ENCODE measurements around the gene DLEC1.

Gene DLEC1

DNA sequence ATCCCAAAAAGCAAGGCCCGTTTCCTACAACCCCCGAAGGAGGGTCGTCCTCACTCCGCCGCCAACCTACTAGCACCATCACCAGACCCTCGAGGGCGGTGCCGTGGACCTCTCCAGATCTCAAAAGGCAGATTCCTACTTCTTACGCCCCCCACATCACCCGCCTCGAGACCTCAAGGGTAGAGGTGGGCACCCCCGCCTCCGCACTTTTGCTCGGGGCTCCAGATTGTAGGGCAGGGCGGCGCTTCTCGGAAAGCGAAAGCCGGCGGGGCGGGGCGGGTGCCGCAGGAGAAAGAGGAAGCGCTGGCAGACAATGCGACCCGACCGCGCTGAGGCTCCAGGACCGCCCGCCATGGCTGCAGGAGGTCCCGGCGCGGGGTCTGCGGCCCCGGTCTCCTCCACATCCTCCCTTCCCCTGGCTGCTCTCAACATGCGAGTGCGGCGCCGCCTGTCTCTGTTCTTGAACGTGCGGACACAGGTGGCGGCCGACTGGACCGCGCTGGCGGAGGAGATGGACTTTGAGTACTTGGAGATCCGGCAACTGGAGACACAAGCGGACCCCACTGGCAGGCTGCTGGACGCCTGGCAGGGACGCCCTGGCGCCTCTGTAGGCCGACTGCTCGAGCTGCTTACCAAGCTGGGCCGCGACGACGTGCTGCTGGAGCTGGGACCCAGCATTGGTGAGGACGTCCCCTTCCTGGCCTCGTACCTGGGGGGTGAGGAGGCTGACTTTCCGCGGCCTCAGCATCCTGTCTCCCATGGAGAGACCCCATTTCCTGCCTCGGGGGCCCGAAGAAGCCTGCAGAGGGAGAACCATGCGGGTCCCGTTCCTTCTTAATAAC, 99.6 kb downstream of the DLEC1 start, which contains the start of gene MYD88:
Gene MYD88, plus strand, starts transcription at position 313 of the 842 bp plus-strand sequence. Its CDS starts 40 bp downstream, at position 353.
- peak; percentile 85 for DNase-seq

DNA sequence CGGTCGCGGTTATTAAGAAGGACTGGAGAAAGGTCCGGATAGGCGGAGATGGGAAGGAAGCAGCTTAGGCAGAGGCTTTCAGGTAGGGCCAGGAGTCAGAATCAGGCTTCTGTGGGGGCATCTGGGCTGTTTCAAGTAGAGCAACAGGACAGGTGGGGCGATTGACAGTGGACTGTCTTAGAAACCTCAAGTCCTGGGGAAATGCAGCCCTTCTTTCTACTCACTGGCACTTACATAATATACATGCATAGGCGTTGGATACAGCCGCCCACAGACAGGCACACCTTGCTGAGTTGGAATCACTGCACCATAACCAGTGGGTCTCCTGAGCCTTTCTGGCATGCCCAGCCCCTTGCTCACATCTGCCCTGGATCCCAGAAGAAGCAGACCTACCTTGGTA, 100.2 kb downstream of the DLEC1 start:
- DNase-seq: no peak

DNA sequence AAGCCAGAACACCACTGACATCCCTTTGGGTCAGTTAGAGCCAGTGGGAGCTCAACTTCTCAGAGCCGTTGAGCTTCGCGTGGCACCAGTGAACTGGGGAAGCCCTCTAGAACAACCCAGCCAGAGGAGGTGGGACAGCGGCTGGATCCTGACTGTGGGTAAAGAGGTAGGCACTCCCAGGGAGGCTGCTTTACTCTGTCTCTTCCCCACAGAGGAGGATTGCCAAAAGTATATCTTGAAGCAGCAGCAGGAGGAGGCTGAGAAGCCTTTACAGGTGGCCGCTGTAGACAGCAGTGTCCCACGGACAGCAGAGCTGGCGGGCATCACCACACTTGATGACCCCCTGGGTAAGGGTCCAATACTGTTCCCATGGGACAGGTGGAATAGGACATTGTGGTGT, 100.6 kb downstream of the DLEC1 start:
- no peak for DNase-seq

DNA sequence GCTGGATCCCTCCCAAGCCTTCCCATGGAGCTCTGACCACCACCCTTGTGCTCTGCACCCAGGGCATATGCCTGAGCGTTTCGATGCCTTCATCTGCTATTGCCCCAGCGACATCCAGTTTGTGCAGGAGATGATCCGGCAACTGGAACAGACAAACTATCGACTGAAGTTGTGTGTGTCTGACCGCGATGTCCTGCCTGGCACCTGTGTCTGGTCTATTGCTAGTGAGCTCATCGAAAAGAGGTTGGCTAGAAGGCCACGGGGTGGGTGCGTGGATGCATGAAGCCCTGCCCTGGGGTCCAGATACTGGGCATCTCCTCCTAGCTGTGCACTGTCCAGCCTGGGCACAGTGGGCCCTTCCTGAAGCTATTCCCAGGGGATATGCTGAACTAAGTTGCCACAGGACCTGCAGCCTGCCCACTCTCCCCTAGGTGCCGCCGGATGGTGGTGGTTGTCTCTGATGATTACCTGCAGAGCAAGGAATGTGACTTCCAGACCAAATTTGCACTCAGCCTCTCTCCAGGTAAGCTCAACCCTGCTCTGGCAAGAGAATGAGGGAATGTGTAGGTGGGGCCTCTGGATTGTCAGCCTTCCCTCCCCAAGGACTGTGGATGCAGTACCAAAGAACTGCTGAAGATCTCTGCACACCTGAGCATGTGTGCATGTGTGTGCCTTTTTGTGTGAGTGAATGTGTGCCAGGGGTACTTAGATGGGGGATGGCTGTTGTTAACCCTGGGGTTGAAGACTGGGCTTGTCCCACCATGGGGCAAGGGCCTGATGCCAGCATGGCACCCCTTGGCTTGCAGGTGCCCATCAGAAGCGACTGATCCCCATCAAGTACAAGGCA, 101.5 kb downstream of the DLEC1 start:
- DNase-seq: no peak

DNA sequence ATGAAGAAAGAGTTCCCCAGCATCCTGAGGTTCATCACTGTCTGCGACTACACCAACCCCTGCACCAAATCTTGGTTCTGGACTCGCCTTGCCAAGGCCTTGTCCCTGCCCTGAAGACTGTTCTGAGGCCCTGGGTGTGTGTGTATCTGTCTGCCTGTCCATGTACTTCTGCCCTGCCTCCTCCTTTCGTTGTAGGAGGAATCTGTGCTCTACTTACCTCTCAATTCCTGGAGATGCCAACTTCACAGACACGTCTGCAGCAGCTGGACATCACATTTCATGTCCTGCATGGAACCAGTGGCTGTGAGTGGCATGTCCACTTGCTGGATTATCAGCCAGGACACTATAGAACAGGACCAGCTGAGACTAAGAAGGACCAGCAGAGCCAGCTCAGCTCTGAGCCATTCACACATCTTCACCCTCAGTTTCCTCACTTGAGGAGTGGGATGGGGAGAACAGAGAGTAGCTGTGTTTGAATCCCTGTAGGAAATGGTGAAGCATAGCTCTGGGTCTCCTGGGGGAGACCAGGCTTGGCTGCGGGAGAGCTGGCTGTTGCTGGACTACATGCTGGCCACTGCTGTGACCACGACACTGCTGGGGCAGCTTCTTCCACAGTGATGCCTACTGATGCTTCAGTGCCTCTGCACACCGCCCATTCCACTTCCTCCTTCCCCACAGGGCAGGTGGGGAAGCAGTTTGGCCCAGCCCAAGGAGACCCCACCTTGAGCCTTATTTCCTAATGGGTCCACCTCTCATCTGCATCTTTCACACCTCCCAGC, 102.4 kb downstream of the DLEC1 start:
- DNase-seq: no peak

DNA sequence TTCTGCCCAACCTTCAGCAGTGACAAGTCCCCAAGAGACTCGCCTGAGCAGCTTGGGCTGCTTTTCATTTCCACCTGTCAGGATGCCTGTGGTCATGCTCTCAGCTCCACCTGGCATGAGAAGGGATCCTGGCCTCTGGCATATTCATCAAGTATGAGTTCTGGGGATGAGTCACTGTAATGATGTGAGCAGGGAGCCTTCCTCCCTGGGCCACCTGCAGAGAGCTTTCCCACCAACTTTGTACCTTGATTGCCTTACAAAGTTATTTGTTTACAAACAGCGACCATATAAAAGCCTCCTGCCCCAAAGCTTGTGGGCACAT, 102.9 kb downstream of the DLEC1 start:
- no peak for DNase-seq

DNA sequence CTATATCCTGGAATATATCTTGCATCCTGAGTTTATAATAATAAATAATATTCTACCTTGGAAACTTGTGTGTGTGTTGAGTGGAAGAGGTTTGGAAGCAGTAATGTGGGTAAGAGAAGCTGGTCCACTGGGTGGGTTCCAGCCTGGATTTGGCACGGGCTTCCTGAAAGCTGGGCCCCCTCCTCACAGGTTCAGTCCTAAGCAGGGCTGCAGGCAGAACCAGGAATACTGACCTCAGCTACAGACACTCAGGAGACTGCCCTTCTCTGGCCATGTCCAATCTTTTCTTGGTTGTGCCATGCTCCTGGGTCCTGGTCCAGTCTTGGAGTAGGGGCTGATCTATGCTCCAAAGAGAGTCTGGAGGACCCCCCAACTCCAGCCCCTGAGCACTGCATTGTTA, 104.0 kb downstream of the DLEC1 start:
- DNase-seq: no peak

DNA sequence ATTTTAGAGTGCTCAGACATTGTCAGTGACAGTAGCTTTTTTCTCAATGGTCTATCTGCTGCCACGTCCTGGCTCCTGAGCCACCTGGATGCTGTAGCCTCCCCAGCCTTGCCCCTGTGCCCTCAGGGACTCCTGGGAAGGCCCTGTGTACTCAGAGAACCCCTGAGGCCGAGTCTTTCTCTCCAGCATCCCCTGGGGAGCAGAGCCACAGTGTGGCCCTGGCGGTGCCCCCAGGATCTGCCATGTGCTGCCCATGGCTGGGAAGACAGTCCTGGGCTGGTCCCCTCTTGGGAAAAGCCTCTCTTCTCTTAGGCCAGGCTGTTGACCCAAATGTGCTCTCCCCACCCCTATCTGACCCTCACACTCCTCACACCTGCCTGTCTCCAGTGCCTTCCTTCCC, 104.5 kb downstream of the DLEC1 start:
- DNase-seq: no peak

DNA sequence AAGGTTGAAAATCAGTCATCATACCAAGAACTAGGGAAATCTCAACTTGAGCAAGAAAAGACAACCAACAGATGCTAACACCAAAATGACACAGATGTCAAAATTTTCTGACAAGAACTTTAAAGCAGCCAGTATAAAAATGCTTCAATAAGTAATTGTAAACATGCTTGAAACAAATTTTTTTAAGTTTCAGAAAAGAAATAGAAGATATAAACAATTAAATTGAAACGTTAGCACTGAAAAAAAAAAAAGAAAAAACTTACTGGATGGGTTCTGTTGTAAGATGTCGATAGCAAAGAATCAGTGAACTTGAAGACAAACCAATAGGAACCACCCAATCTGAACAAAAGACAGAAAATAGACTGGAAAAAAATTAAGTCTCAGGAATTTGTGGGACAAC, 107.5 kb downstream of the DLEC1 start:
- no peak for DNase-seq

DNA sequence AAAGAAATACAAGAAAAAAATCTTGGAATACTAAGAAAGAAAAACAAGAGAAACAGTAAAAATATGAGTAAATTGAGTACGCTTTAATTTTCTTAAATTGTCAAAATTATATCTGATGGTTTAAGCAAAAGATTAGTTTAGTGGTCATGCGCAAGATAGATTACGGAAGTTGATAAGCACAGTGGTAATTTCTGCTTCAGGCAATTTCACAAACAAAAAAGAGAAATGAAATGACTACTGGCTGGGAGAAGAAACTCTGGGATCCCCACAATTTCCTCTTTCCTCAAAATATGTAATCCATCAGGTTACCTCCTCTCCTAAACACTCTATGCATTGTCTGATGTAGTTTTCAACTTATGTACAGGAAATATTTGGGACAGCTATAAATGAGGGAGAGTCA, 108.4 kb downstream of the DLEC1 start:
- no peak for DNase-seq

DNA sequence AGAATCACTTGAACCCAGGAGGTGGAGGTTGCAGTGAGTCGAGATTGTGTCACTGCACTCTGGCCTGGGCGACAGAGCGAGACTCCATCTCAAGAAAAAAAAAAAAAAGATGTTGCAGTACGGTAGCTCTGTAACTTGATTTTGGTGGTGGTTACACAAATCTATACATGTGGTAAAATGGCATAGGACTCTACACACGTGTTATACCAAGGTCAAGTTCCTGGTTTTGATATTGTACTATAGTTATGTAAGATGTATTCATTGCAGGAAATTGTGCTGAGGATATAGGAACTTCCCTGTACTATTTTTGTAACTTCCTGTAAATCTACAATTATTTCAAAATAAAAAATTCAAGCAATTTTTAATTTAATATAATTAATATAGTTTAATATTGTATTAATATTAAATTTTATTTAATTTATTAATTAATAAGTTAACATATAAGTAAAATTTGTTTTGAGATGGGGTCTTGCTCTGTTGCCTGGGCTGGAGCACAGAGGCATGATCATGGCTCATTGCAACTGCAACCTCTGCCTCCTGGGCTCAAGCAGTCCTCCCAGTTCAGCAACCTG, 109.4 kb downstream of the DLEC1 start:
- no peak for DNase-seq

DNA sequence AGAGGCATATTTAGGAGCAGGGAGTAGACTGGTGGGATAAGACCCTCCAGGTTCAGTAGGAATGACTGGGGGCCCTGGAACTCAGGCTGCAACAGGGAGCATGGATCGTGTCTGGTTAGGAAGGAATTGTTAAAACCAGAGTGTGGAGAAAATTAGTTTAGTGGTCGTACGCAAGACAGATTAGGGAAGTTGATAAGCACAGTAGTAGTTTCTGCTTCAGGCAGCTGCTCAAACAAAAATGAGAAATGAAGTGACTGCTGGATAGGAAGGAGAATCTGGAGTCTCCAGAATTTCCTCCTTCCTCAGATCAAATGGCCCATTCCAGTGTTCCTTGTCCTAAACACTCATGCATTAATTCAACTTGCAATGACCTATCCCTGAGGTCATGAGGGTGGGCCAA, 110.7 kb downstream of the DLEC1 start:
- DNase-seq: no peak

DNA sequence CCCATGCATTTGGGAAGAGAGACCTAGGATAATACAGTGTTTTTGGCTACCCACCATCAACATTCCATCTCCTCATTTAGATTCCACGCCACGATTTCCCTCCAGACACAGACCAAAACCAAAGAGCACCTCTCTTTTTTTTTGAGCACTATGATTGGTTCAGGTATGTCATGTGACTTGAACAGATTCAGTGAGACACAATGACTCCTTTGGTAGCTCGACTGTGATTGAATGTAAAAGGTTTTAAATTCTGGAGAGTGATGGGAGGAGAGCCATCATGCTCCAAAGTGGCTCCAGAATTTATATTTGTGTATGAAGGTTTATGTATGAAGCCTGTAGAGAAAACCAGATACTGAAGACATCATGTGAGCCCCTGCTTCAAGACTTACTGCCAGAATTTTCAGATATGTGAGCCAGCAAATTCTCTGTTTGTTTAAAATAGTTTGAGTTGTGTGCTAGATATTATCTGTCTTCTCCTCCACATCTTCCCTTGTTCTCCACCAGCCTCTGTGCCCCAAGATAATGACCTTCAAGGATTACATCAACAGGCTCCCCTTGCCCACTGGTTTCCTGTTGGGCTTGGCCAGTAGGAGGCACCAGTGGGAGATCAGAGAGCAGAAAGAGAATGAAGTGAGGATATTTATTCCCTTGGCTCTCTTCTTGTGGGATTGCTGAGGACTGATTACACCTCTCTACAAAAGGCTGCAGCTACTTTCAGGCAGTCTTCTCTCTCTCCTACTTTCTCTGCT, 111.9 kb downstream of the DLEC1 start:
- DNase-seq: no peak

DNA sequence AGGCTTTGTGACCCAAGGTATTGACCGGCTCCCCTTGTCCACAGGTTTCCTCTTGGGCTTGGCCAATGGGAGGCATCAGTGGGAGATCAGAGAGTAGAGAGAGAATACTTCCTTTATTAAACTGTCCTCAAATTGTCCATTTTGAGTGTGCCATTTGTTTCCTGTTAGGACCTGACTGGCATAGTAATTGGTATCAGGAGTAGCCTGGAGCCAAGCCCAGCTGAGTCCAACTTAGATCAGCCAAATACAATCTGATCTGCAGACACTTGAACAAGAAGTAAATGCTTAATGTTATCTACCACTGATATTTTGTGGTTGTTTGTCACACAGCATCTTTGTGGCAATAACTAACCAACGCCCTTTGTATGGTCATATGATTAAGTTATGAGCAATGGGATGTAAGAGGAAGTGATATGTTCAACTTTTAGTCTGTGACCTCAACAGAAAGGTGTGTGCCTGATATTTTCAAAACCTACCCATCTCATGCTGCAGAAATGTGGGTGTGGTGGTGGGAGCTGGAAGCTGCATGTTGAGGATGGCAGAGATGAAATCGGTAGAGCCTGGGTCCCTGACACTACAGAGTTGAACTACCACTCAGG, 112.8 kb downstream of the DLEC1 start:
- DNase-seq: no peak

DNA sequence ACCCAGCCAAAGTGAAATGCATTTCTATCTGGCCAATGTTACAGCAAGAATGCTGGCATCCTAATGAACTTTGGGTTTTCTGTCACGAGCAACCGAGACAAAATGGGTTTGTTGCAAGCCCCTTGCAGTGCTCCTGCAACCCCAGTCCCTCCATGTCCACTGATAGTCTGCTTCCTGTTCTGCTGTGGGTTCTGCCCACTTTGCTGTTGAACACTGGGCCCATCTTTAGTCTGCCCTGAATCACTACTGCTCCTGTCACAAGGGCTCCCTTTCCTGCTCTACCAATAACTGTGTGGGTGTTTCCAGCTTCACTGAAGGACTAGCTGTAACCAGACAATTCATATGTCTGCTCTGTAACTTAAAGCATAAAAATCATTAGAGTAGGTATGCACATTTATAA, 113.6 kb downstream of the DLEC1 start:
- DNase-seq: no peak

DNA sequence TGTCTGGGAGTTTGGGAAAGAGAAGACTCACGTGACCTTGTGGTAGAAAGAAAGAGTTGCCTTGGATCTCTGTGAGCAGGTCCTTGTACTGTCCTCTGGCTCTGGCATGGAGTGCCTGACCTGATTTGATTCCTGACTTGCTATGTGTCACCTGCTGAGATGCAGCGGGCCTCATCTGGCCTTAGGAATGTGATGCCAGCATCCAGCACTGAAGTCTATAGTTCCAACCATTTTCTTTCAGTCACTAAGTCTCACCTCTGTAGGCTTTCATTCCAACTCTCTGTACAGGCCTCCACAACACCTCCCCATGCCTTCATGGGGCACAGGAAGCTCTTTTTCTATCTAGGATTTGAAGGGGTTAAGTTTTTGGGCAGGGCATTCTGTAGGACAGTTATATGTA, 114.2 kb downstream of the DLEC1 start:
- DNase-seq: no peak

DNA sequence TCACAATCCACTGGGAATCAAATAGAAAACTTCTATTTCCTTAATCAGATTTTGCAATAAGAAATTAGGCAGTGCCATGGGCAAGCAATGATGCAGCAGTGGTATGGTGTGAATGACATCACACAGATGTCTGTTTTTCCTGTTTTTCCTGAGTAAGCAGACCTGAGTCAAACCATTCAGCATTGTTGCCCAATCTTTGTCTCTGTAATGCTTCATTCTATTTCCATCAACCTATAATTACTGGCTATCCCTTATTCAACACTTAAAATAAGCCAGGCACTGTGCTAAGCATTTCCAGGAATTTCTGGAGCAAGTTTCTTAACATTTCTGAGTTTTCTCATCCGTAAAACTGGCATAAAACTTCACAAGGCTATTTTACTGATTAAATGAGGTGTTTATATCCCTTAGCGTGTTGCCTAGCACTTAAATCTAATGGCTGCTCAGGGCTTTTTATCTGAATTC, 115.1 kb downstream of the DLEC1 start:
- DNase-seq: no peak

DNA sequence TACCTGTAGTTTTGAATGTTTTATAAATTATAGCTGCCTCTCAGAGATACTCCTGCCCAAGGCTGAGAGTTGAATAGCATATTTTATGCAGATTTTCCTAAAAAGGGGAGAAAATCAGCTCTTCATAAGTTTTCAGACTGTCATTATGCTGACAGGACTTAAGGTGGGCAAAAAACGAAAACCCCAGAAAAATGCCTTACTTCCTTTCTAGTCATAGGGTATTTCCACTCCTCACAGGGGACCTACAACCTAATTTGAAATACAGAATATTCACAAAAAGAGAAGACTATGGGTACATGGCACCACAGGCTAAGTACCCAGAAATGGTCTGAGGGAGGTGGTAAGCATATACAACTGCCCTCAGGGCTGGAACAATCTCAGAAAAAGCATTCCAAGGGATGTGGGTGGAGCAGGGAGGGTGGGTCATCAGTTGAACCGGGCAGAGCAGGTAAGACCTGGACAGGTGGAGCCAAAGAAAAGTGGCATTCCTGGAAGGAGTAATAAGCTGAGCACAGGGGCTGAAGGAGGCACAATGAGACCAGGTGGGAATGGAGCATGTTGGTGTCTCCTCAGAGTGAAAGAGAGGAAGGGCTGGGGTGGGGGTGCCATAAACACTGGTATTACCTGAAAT, 115.7 kb downstream of the DLEC1 start:
- DNase-seq: no peak

DNA sequence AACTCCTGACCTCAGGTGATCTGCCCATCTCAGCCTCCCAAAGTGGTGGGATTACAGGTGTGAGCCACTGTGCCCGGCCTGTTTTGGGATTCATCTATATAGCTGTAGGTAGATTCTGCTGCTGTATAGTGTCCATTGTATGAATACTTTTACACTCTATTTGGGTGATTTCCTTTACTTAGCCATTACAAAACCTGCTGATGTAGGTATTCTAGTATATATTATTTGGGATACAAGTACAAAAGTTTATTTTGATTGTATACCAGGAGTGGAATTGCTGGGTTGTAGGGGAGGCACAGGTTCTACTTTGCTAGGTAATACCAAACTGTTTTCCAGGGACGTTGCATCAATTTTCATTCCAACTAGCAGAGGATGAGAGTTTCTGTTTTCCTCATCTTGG, 116.8 kb downstream of the DLEC1 start:
- no peak for DNase-seq

DNA sequence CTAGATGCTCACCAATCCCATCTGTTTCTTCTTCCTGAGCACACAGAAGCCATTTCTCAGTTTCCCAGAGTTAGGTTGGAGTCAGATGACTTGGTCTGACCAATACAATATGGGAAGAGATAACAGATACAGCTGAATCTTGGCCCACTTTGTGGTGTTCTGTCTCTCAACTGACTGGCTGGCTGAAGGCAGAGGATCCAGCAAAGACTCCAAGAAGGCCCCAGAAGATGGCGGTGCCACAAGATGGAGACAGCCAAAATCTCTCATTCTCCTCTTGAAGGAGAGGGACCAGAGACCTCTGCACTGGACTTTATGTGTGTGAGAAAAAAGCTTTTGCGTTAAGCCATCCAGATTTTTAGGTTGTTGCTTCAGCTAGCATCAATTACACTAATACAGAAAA, 118.1 kb downstream of the DLEC1 start:
- no peak for DNase-seq

DNA sequence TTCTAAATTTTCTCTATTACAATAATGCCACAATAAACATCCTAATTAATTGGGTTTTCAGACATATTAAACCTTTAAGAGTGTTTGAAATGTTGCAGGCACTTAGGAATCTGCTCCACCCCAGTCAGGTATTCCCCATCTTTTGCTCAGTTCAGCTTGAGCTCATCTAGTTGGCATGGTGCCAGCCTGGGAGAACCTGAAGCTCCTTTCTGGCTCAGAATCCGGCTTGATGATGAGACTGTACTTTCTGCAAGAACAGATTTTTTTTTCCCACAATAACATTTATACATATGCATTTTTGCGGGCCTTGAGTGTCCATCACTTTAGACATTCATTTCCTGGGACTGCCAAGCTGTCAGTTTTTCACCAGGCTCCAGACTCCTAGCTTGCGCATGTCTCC, 118.6 kb downstream of the DLEC1 start:
- DNase-seq: no peak

All from left hindlimb (tissue), 1 donor.